PC-9 (cell line): ENCODE data around the gene MRPL12. TPM values are rescaled to one million over a fixed set of nuclear protein-coding genes. Genes with fewer than 3 reads are reported as not detected.
"Not testable (repeated sequence)": the region's sequence is repeated elsewhere in the genome, so short reads cannot be mapped to it uniquely, and the experiment has no call there.

ENCODE experiments used
- BruUV-seq: library from RNA; stranded (reverse); fragments of 400-500 nt; replicated peaks from 2 replicates; lab custom pipeline; 2021; lab: Mats Ljungman, UMichigan
- CTCF ChIA-PET: fragments of 300-600 bp; sonication (Branson Sonifier 250); formaldehyde crosslinking; loops from one replicate; lab custom pipeline; 2022; ENCODE audit warnings: antibody characterized with exemption; lab: Charles Lee
- POLR2A ChIA-PET: fragments of 300-600 bp; sonication (Branson Sonifier 250); formaldehyde crosslinking; loops from one replicate; lab custom pipeline; 2022; ENCODE audit warnings: antibody characterized with exemption; ENCODE audit not compliant: unreplicated experiment; lab: Charles Lee
- DNase-seq, 2 experiments: peaks; one replicate each; pipeline versions ENCODE4 v3.0.0 to v3.0.0-alpha.2; 2015 to 2022; ENCODE audit warnings: mixed read lengths in 1 of 2
- H2AFZ ChIP-seq: fragments of 200-600 bp; sonication (generic); 2 replicates; pipeline ENCODE4 v1.8.1; 2017; ENCODE audit warnings: antibody characterized with exemption
- H3F3A ChIP-seq: fragments of 200-600 bp; sonication (generic); 2 replicates; pipeline ENCODE4 v1.8.1; 2017; ENCODE audit warnings: antibody characterized with exemption, mild to moderate bottlenecking, low read depth; ENCODE audit not compliant: insufficient read depth
- H3K27ac ChIP-seq: fragments of 200-600 bp; sonication (generic); 2 replicates; pipeline ENCODE4 v1.6.1; 2016; ENCODE audit warnings: mixed run types
- H3K27me3 ChIP-seq: fragments of 200-600 bp; sonication (generic); 2 replicates; pipeline ENCODE4 v1.6.1; 2016; ENCODE audit warnings: low read depth, mixed run types; ENCODE audit not compliant: insufficient read depth
- H3K36me3 ChIP-seq: fragments of 200-600 bp; sonication (generic); 2 replicates; pipeline ENCODE4 v1.6.1; 2016; ENCODE audit warnings: low read depth, mixed run types
- H3K4me1 ChIP-seq: fragments of 200-600 bp; sonication (generic); replicated peaks from 2 replicates; pipeline ENCODE4 v1.6.1; 2016; ENCODE audit warnings: mixed run types; ENCODE audit not compliant: insufficient read depth
- H3K4me2 ChIP-seq: fragments of 200-600 bp; sonication (generic); 2 replicates; pipeline ENCODE4 v1.6.1; 2017; ENCODE audit warnings: mixed run types
- H3K4me3 ChIP-seq: fragments of 200-600 bp; sonication (generic); 2 replicates; pipeline ENCODE4 v1.6.1; 2016; ENCODE audit warnings: mixed run types
- H3K79me2 ChIP-seq: fragments of 200-600 bp; sonication (generic); 2 replicates; pipeline ENCODE4 v1.6.1; 2017; ENCODE audit warnings: low read depth, mixed run types
- H3K9me2 ChIP-seq: fragments of 200-600 bp; sonication (generic); 2 replicates; pipeline ENCODE4 v1.8.1; 2017; ENCODE audit warnings: mild to moderate bottlenecking; ENCODE audit not compliant: insufficient read depth
- H3K9me3 ChIP-seq: fragments of 200-600 bp; sonication (generic); 2 replicates; pipeline ENCODE4 v1.8.1; 2016; ENCODE audit warnings: low read depth; ENCODE audit not compliant: insufficient read depth
- H4K20me1 ChIP-seq: fragments of 200-600 bp; sonication (generic); 2 replicates; pipeline ENCODE4 v1.8.1; 2017; ENCODE audit not compliant: insufficient read depth
- EZH2 ChIP-seq: fragments of 200-600 bp; sonication (generic); IDR thresholded peaks from 2 replicates; pipeline ENCODE4 v1.8.0; 2017; ENCODE audit warnings: antibody characterized with exemption, low read depth
- intact Hi-C: fragments of 100-400 bp; cut with micrococcal nuclease; formaldehyde crosslinking; loops from one replicate; pipeline ENCODE4 v1.10.0; 2022; ENCODE audit not compliant: unreplicated experiment
- total RNA-seq: library from RNA; stranded (reverse); gene quantifications from 2 replicates; pipeline ENCODE4 v1.2.3, GENCODE V29; 2021
- TF ChIP-seq, protein P1 (sequence below): fragments of 200-600 bp; sonication (generic); conservative IDR thresholded peaks from 2 replicates; pipeline ENCODE4 v1.6.1; 2017; ENCODE audit warnings: mixed run types, antibody characterized with exemption, mild to moderate bottlenecking, moderate library complexity

MRPL12 gene
- total RNA-seq, 1 experiment from 2014 or later = 98.6 TPM

- TF ChIP-seq EZH2 = no peak
- TF ChIP-seq, protein P1, sequence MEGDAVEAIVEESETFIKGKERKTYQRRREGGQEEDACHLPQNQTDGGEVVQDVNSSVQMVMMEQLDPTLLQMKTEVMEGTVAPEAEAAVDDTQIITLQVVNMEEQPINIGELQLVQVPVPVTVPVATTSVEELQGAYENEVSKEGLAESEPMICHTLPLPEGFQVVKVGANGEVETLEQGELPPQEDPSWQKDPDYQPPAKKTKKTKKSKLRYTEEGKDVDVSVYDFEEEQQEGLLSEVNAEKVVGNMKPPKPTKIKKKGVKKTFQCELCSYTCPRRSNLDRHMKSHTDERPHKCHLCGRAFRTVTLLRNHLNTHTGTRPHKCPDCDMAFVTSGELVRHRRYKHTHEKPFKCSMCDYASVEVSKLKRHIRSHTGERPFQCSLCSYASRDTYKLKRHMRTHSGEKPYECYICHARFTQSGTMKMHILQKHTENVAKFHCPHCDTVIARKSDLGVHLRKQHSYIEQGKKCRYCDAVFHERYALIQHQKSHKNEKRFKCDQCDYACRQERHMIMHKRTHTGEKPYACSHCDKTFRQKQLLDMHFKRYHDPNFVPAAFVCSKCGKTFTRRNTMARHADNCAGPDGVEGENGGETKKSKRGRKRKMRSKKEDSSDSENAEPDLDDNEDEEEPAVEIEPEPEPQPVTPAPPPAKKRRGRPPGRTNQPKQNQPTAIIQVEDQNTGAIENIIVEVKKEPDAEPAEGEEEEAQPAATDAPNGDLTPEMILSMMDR = no peak
- BruUV-seq = no TSS peak
- POLR2A ChIA-PET = no interaction called here
- H3K27me3 ChIP-seq = no peaks in the 10 kb centered on the region
- H3K4me2 ChIP-seq = no peak overlapping the region
- no peak overlapping the region for H2AFZ ChIP-seq
- no peak for DNase-seq
- peaks cover 8% of the 10 kb centered on the region; the same call in 1 of the 2 replicates for H3K79me2 ChIP-seq
- intact Hi-C loops = no loop called here
- H3F3A ChIP-seq = peaks cover 12% of the 10 kb centered on the region; the same call in 1 of the 2 replicates
- no peak overlapping the region for H3K4me3 ChIP-seq
- H3K9me3 ChIP-seq = no peaks in the 10 kb centered on the region
- H3K27ac ChIP-seq = no peak overlapping the region
- CTCF ChIA-PET = interaction anchor here (0.6 kb wide), 2 partner anchors 40 to 218 kb away, joined by 3 to 5 read pairs; no protein-coding TSS in a partner anchor
- no peaks in the 10 kb centered on the region for H3K4me1 ChIP-seq
- no peaks in the 10 kb centered on the region for H3K9me2 ChIP-seq
- H3K36me3 ChIP-seq = no peaks in the 10 kb centered on the region
- H4K20me1 ChIP-seq = no peaks in the 10 kb centered on the region
Measured at GRCh38 chr17:81673561-81674258, 29.5 kb upstream of the MRPL12 start.

GRCh38 chr17:81675515-81676221, 27.5 kb upstream of the MRPL12 start:
- H3K9me3 ChIP-seq, H3K27me3 ChIP-seq, BruUV-seq, H3K4me2 ChIP-seq, H3K9me2 ChIP-seq, H3K79me2 ChIP-seq, H3K4me1 ChIP-seq, H2AFZ ChIP-seq, H3K36me3 ChIP-seq, H3K4me3 ChIP-seq, intact Hi-C loops, H4K20me1 ChIP-seq, H3K27ac ChIP-seq: not testable (repeated sequence)
- peak in 1 of 2 experiments; percentile 56 for DNase-seq
- POLR2A ChIA-PET = interaction anchor here (0.6 kb wide), 1 partner anchor 184 kb away, joined by 4 read pairs; no protein-coding TSS in a partner anchor
- CTCF ChIA-PET = interaction anchor here (0.6 kb wide), 2 partner anchors 36 to 337 kb away, joined by 3 to 4 read pairs; no protein-coding TSS in a partner anchor
- TF ChIP-seq, protein P1 = peak; percentile 69
- peaks cover 12% of the 10 kb centered on the region; the same call in 1 of the 2 replicates for H3F3A ChIP-seq

DNA sequence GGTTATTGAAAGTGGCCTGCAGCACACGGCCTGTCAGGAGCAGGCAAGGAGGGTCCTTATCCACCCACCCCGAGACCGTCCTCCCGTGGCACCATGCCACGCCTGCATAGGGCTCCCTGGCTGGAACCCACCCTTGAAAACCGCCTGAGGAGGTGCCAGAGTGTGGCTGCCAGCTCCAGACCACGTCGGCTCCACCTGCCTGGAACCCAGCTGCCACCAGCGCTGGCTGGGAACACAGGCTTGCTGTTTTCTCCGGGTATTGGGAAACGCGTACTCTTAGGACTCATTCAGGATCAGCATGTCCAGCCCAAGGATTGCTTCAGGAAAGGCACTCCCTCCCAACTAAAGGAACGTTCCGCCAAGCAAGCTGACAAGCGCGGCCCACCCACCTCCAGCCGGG, 26.3 kb upstream of the MRPL12 start:
- POLR2A ChIA-PET = no interaction called here
- BruUV-seq = no TSS peak
- no peak for DNase-seq
- Histone ChIP-seq H3K27ac (no peak overlapping the region), H3K9me2 (no peaks in the 10 kb centered on the region), H3K79me2 (0 out of 2 replicates have a peak, but pooled peaks cover 4% of the 10 kb centered on the region), H2AFZ (no peak overlapping the region), H3F3A (peaks cover 12% of the 10 kb centered on the region; the same call in 1 of the 2 replicates), H3K4me3 (no peak overlapping the region), H3K36me3 (no peaks in the 10 kb centered on the region), H3K9me3 (no peaks in the 10 kb centered on the region), H3K27me3 (no peaks in the 10 kb centered on the region), H3K4me1 (no peaks in the 10 kb centered on the region), H4K20me1 (no peaks in the 10 kb centered on the region), H3K4me2 (no peak overlapping the region)
- CTCF ChIA-PET = no interaction called here
- TF ChIP-seq, protein P1 = no peak
- TF ChIP-seq EZH2 = no peak
- intact Hi-C loops = no loop called here
